GM18498 (cell line): Measurements from ENCODE around the gene FTH1.

Experiments used
- ATAC-seq: cut with Tn5 transposase; IDR thresholded peaks from one replicate; pipeline ENCODE4 v1.9.1; 2021; ENCODE audit warnings: mild to moderate bottlenecking, moderate library complexity; ENCODE audit not compliant: unreplicated experiment

The FTH1 gene

GRCh38 chr11:61917334-61918109 lies 49.9 kb downstream of the FTH1 start, which contains the start of gene RAB3IL1:
RAB3IL1 (minus strand) TSS chr11:61917566; CDS start chr11:61917367, 199 bp downstream.
- ATAC-seq = no peak

DNA sequence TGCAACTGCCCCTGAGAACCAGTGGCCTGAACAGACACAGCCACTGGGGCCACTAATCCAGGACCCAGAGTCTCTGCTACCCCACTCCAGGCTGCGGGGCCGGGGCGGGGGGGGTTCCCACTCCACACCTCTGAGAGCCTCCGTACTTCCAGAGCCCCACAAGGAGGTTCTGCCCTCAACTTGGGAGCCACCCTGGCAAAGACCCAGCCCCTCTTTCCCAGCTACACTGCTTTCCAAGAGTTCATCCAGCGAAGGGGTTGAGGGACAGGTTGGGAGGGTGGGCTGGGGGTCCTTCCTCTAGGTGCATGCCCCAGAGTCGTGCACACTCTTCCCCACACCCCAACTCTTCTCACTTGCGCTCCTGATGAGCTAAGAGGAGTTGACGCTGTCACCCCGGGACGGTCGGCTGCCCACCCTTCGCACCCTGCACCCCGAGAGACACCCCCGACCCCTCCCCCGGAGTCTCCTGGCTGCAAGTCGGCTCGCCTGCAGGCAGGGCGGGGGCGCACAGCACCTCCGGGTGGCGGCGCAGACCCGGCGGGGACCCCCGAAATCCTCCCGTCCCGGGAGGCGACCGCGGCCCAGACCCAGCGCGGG lies 50.6 kb downstream of the FTH1 start:
- no peak for ATAC-seq

- no peak for ATAC-seq
Measured at GRCh38 chr11:61914471-61915171, 52.8 kb downstream of the FTH1 start.
